G401.6 (cell line): ENCODE results near the gene CAMSAP3.
A peak's percentile ranks its signal among the peaks of the same experiment; 100 is the strongest.
"Not testable (repeated sequence)": the region's sequence is repeated elsewhere in the genome, so short reads cannot be mapped to it uniquely, and the experiment has no call there.

ENCODE experiments used
- FAIRE-seq: peaks from 2 replicates; lab custom pipeline; 2012; peaks lifted over from hg19 to GRCh38; lab: Jason Lieb, UNC

CAMSAP3 gene

DNA sequence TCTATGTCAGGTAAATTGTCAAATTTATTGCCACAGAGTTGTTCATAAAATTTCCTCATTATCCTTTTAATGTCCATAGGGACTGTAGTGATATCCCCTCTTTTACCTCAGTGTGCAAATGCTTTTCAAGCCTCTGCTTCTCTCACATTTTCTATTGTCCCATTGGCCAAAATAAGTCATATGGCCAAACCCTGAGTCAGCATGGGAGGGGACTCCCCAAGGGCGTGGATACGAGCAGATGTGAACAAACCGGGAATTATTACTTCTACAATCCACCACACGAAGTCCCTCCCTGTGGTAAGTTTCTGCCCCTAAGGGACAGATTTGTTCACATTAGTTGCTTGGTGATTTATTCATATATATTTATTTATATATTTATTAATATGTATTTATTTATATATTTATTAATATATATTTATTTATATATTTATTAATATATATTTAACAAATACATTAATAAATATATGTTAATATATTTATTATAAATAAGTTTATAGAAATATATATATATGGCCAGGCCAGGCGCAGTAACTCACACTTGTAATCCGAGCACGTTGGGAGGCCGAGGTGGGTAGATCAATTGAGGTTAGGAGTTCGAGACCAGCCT lies 20.1 kb upstream of the CAMSAP3 start:
- peak; percentile 82 for FAIRE-seq

DNA sequence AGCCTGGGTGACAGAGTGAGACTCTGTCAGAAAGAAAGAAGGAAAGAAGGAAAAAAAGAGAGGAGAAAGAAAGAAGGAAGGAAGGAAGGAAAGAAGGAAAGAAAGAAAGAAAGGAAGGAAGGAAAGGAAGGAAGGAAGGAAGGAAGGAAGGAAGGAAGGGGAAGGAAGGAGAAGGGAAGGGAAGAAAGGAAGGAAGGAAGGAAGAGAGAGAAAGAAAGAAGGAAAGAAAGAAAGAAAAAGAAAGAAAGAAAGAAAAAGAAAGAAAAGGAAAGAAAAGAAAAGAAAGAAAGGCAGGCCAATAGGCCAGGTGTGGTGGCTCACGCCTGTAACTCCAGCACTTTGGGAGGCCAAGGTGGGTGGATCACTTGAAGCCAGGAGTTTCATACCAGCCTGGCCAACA lies 18.2 kb upstream of the CAMSAP3 start:
- FAIRE-seq: not testable (repeated sequence)

- FAIRE-seq: no peak
Observed at GRCh38 chr19:7578127-7578526, 17.5 kb upstream of the CAMSAP3 start.

- FAIRE-seq: no peak
Observed at GRCh38 chr19:7579182-7579581, 16.5 kb upstream of the CAMSAP3 start.

- FAIRE-seq: no peak
Observed at GRCh38 chr19:7582446-7582845, 13.2 kb upstream of the CAMSAP3 start.

GRCh38 chr19:7589822-7590221 lies 5.8 kb upstream of the CAMSAP3 start:
- no peak for FAIRE-seq

- FAIRE-seq: no peak
Observed at GRCh38 chr19:7590256-7590655, 5.4 kb upstream of the CAMSAP3 start.

- FAIRE-seq: no peak
Observed at GRCh38 chr19:7596211-7596937, 711 bp downstream of the CAMSAP3 start.

DNA sequence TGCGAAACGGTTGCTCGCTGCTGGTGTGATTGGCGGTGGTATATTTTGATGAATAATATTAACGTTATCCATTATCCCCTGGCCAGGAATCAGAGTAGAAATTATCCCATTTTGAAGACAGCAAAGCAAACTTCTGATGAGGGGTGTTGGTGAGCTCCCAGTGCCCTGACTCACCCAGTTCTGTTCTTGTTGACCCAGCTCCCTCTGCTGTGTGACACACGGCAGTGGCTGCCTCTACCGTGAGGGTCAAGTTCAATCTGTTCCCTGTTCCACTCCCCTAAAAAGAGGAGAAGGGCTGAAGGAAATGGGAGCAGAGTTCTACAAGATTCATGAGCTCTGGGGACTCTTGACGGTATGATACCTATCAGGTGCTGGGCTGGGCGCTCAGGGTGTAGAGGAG lies 2.0 kb downstream of the CAMSAP3 start:
- no peak for FAIRE-seq

DNA sequence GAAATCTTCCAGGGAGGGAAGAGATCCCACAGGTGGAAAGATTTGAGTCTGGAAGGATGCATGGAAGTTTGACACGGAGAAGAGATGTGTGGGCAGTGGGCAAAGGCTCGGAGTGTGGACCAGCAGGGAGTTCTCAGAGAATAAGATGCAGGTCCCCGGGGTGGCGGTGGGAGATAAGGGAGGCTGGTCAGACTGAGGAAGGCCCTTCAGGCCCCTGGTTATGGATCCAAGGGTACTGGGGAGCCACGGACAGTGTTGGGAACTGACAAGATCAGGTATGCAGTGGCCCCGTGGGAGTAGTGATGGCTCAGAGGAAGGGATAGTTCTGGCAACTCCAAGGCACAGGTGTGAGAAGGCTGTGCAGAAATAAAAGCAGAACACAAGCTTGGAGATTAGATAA lies 2.5 kb downstream of the CAMSAP3 start:
- no peak for FAIRE-seq

- FAIRE-seq: no peak
Observed at GRCh38 chr19:7600721-7601120, 5.1 kb downstream of the CAMSAP3 start.

- FAIRE-seq: no peak
Observed at GRCh38 chr19:7602240-7602934, 6.7 kb downstream of the CAMSAP3 start.

DNA sequence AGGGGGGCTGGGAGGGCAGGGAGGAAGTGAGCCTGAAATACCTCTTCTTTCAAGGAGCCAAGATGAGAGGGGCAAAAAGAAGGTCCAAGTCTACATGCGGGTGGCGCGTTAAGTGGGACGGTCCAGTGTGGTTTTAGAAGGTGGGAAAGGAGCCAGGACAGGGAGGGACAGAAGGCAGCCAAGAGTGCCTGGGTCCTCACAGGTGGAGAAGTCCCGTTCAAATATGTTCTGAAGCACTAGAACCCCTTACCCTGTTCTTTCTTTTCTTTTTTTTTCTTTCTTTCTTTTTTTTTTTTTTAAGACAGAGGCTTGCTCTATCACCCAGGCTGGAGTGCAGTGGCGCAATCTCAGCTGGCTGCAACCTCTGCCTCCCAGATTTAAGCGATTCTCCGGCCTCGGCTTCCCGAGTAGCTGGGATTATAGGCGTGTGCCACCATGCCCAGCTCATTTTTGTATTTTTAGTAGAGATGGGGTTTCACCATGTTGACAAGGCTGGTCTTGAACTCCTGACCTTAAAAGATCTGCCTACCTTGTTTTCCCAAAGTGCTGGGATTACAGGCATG lies 7.4 kb downstream of the CAMSAP3 start:
- no peak for FAIRE-seq

DNA sequence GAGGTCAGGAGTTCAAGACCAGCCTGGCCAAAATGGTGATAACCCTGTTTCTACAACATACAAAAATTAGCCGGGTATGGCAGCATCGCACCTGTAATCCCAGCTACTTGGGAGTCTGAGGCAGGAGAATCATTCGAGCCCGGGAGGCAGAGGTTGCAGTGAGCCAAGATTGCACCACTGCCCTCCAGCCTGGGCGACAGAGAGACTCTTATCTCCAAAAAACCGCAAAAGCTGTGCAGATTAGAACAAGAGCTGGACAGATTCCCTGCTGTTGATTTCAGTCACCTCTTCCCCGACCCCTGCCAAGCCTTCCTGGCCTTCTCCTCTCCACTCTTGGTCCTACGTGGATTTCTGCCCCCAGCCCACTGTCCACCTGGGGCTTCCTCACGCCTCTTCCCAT lies 8.3 kb downstream of the CAMSAP3 start:
- FAIRE-seq: no peak

GRCh38 chr19:7605490-7606222 lies 10.0 kb downstream of the CAMSAP3 start:
- FAIRE-seq: peak; percentile 47

DNA sequence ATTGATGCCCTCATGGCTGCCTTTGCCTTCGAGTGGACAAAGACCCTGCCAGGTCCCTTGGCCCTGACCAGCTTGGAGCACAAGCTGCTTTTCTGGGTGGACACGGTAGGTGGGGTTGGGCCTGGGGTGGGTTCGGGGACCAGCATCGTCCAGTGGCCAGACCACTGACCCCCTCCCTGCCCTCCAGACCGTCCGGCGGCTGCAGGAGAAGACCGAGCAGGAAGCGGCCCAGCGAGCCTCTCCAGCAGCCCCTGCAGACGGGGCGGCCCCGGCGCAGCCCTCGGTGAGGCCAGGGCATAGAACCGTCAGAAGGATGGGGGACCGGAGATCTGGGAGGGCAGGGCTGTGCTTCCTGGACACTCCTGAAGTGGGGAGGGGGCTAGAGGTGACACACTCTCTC lies 10.6 kb downstream of the CAMSAP3 start:
- FAIRE-seq: no peak

DNA sequence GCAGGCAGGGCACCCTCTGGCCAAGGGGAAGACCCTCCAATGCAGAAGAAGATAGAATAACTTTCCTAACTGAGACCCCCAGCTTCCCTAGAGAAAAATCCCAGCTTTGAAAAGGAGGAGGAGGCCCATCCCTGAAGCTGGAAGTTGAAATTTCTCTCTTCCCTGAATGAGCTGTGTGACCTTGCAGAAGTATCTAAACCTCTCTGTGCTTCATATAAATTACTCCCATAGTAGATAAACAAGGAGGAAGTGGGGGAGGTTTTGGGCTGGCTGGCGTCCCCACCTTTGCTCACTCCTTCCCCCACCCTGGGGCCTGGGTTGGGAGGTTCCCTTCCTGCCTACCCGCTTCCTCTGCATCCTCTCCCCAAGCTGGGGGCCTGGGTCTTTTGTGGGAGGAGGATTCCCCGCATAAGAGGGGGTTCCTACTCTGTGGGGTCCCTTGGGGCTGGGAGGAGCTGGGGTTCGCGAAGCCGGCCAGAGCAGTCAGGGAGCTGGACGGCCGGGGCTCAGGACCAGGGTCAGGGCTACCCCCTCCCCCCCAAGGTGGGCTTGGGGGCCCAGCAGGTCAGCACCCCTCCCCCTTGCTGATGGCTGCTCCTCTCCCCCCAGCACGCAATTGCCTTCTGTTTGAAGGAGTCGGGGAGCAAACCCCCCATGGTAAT lies 11.7 kb downstream of the CAMSAP3 start:
- no peak for FAIRE-seq

- no peak for FAIRE-seq
Observed at GRCh38 chr19:7607874-7608560, 12.4 kb downstream of the CAMSAP3 start.

- FAIRE-seq: no peak
Observed at GRCh38 chr19:7610491-7611240, 15.0 kb downstream of the CAMSAP3 start.

GRCh38 chr19:7611541-7612279 lies 16.0 kb downstream of the CAMSAP3 start:
- FAIRE-seq: no peak
